BE2C (cell line): ENCODE results near the gene DAAM1.

Experiments
- DNase-seq: peaks from one replicate; pipeline ENCODE4 v3.0.0-alpha.2; 2020
- H3K27me3 ChIP-seq: fragments of 250-450 bp; sonication (Bioruptor Pico); 2 replicates; pipeline ENCODE4 v1.5.1; 2020; ENCODE audit warnings: mild to moderate bottlenecking
- H3K36me3 ChIP-seq: fragments of 250-450 bp; sonication (Bioruptor Pico); 2 replicates; pipeline ENCODE4 v1.5.1; 2020; ENCODE audit warnings: mild to moderate bottlenecking
- H3K4me1 ChIP-seq: fragments of 250-450 bp; sonication (Bioruptor Pico); 2 replicates; pipeline ENCODE4 v1.5.1; 2020
- H3K4me3 ChIP-seq: 2 replicates; pipeline ENCODE4 v1.5.1; 2011; ENCODE audit warnings: low read depth, low read length
- H3K9me3 ChIP-seq: fragments of 250-450 bp; sonication (Bioruptor Pico); 2 replicates; pipeline ENCODE4 v1.5.1; 2020
- CTCF ChIP-seq: IDR thresholded peaks from 2 replicates; pipeline ENCODE4 v1.5.1; 2012; ENCODE audit warnings: mild to moderate bottlenecking, low read depth, low read length

DAAM1 gene

GRCh38 chr14:59419303-59419702, 230.8 kb downstream of the DAAM1 start:
- TF ChIP-seq CTCF = no peak
- no peak for DNase-seq
- Histone ChIP-seq H3K9me3 (no peaks in the 10 kb centered on the region), H3K4me1 (no peaks in the 10 kb centered on the region), H3K4me3 (no peak overlapping the region), H3K36me3 (no peaks in the 10 kb centered on the region), H3K27me3 (peaks cover 3% of the 10 kb centered on the region; the same call in 1 of the 2 replicates)
